GM23248 (cell line): ENCODE results near the gene SOX5.

Experiments
- EZH2 ChIP-seq: fragments of 200-600 bp; sonication (generic); IDR thresholded peaks from 2 replicates; pipeline ENCODE4 v1.6.1; 2018; ENCODE audit warnings: antibody characterized with exemption, mild to moderate bottlenecking; ENCODE audit not compliant: insufficient read depth, poor library complexity, severe bottlenecking
- EZH2phosphoT487 ChIP-seq: fragments of 200-600 bp; sonication (generic); IDR thresholded peaks from 2 replicates; pipeline ENCODE4 v1.6.1; 2018; ENCODE audit warnings: antibody characterized with exemption, moderate library complexity, mild to moderate bottlenecking, low read depth; ENCODE audit not compliant: insufficient read depth

GRCh38 chr12:23895792-23896218, 53.7 kb downstream of the SOX5 start:
- TF ChIP-seq EZH2 (no peak), EZH2phosphoT487 (no peak)
